OCI-LY7 (cell line): Measurements from ENCODE around the gene TCERG1L. TPM values are rescaled to one million over a fixed set of nuclear protein-coding genes. Genes with fewer than 3 reads are reported as not detected.

ENCODE experiments used
- BruUV-seq: library from RNA; stranded (reverse); fragments of 400-500 nt; replicated peaks from 2 replicates; lab custom pipeline; 2021; lab: Mats Ljungman, UMichigan
- CTCF ChIA-PET: fragments of 300-600 bp; sonication (Branson Sonifier 250); formaldehyde crosslinking; loops from one replicate; lab custom pipeline; 2022; ENCODE audit warnings: antibody characterized with exemption; ENCODE audit not compliant: unreplicated experiment; lab: Charles Lee
- POLR2A ChIA-PET: fragments of 300-600 bp; sonication (Branson Sonifier 250); formaldehyde crosslinking; loops from one replicate; lab custom pipeline; 2022; ENCODE audit warnings: antibody characterized with exemption; lab: Charles Lee
- DNase-seq: peaks from one replicate; pipeline ENCODE4 v3.0.0-alpha.2; 2015; ENCODE audit warnings: low spot score
- H2AFZ ChIP-seq: fragments of 200-600 bp; sonication (generic), shearing (Covaris generic); 2 replicates; pipeline ENCODE4 v1.6.1; 2014; ENCODE audit warnings: mild to moderate bottlenecking, antibody characterized with exemption, low read length, moderate library complexity
- H3K27ac ChIP-seq: fragments of 200-600 bp; sonication (generic); 2 replicates; pipeline ENCODE4 v1.5.1; 2014; ENCODE audit warnings: mixed run types, low read depth, mild to moderate bottlenecking, moderate library complexity, low read length, inconsistent platforms; ENCODE audit not compliant: poor library complexity, severe bottlenecking
- H3K36me3 ChIP-seq: fragments of 200-600 bp; sonication (generic); 2 replicates; pipeline ENCODE4 v1.6.1; 2014; ENCODE audit warnings: mild to moderate bottlenecking, antibody characterized with exemption, low read length, moderate library complexity, mixed read lengths; ENCODE audit not compliant: insufficient read depth
- H3K4me1 ChIP-seq: fragments of 200-600 bp; sonication (generic); 2 replicates; pipeline ENCODE4 v1.5.1; 2014; ENCODE audit warnings: mild to moderate bottlenecking, low read length; ENCODE audit not compliant: insufficient read depth, poor library complexity, severe bottlenecking
- H3K4me2 ChIP-seq: fragments of 200-600 bp; sonication (generic); 2 replicates; pipeline ENCODE4 v1.6.1; 2014; ENCODE audit warnings: mild to moderate bottlenecking, low read length
- H3K4me3 ChIP-seq: fragments of 200-600 bp; sonication (generic); 2 replicates; pipeline ENCODE4 v1.5.1; 2014; ENCODE audit warnings: mild to moderate bottlenecking, low read depth, low read length; ENCODE audit not compliant: poor library complexity, severe bottlenecking
- H3K79me2 ChIP-seq: fragments of 200-600 bp; sonication (generic); 2 replicates; pipeline ENCODE4 v1.6.1; 2016; ENCODE audit warnings: low read depth, mild to moderate bottlenecking, low read length, moderate library complexity, mixed read lengths; ENCODE audit not compliant: insufficient read depth
- H3K9me2 ChIP-seq: fragments of 200-600 bp; sonication (generic); 2 replicates; pipeline ENCODE4 v1.6.1; 2016; ENCODE audit warnings: mild to moderate bottlenecking, low read length, mixed read lengths; ENCODE audit not compliant: insufficient read depth
- H3K9me3 ChIP-seq: fragments of 200-600 bp; sonication (generic); 2 replicates; pipeline ENCODE4 v1.6.1; 2014; ENCODE audit warnings: mild to moderate bottlenecking, mixed run types, low read length, mixed read lengths
- H4K20me1 ChIP-seq: fragments of 200-600 bp; sonication (generic); 2 replicates; pipeline ENCODE4 v1.6.1; 2014; ENCODE audit warnings: mild to moderate bottlenecking, antibody characterized with exemption, low read length, moderate library complexity, mixed read lengths; ENCODE audit not compliant: insufficient read depth
- CTCF ChIP-seq: fragments of 200-600 bp; sonication (generic); conservative IDR thresholded peaks from 2 replicates; pipeline ENCODE4 v1.5.1; 2014; ENCODE audit warnings: mild to moderate bottlenecking, antibody characterized with exemption, low read length, moderate library complexity, mixed read lengths
- EZH2phosphoT487 ChIP-seq: fragments of 200-600 bp; sonication (generic); IDR thresholded peaks from 2 replicates; pipeline ENCODE4 v1.6.1; 2018; ENCODE audit warnings: low read depth, borderline replicate concordance, mild to moderate bottlenecking, mixed run types, antibody characterized with exemption, low read length, moderate library complexity, mixed read lengths
- intact Hi-C: fragments of 100-400 bp; cut with micrococcal nuclease; formaldehyde crosslinking; loops from one replicate; pipeline ENCODE4 v1.10.0; 2022; ENCODE audit not compliant: unreplicated experiment
- total RNA-seq, 2 experiments: library from RNA; depleted of rRNA in 1 of 2; stranded (reverse); fragments of >200 nt in 1 of 2; shearing (Covaris generic) in 1 of 2; gene quantifications; 2 replicates each; pipeline ENCODE4 v1.2.3, GENCODE V29; 2014 to 2022

TCERG1L gene
- total RNA-seq, 2 experiments from 2014 or later: not detected

GRCh38 chr10:131254859-131255252 is 56.7 kb downstream of the TCERG1L start:
- Histone ChIP-seq H3K9me2 (no peaks in the 10 kb centered on the region), H3K36me3 (no peaks in the 10 kb centered on the region), H3K79me2 (no peaks in the 10 kb centered on the region), H3K27ac (no peak overlapping the region), H3K4me3 (no peak overlapping the region), H4K20me1 (no peaks in the 10 kb centered on the region), H3K9me3 (no peaks in the 10 kb centered on the region), H2AFZ (no peak overlapping the region), H3K4me2 (no peak overlapping the region), H3K4me1 (no peaks in the 10 kb centered on the region)
- POLR2A ChIA-PET: no interaction called here
- DNase-seq: no peak
- BruUV-seq: no TSS peak
- CTCF ChIA-PET: no interaction called here
- intact Hi-C loops: no loop called here
- TF ChIP-seq EZH2phosphoT487: no peak
- TF ChIP-seq CTCF: no peak

DNA sequence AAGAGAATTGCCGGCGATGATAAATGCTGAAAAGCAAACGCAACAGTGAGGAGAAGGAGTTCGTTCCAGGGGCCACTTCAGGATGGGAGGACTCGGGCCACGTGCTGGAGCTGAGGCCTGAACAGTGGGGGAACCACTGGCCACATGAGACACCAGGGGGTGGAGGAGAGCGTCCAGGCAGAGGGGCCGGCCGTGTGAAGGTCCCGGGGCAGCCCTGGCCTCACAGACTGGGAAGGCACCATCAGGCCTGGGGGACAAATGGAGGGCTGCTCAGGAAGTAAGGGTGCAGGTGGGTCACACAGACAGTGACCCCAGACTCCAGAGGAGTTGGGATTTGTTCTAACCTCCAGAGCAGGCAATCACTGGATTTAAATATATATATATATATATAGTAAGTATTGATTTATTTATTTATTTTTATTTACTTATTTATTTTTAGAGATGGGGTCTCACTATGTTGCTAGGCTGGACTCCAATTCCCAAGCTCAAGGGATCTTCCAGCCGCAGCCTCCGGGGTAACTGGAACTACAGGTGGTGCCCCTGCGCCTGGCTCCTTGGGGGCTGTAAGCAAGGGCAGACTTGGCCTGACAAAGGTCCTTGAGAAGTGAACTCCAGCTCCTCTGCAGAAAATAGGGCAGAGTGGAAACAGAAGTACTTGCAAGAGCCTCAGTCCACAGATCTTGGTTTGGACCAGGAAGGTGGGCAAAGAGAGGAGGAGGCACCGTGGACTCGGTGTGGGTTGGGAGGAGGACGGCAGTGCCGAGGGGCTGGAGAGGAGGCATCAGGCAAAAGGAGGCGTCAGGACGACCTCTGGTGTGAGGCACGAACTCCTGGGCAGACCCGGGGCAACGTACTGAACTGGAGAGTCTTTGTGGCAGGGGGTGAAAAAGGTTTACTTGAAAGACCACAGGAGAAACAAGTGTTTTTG is 57.3 kb downstream of the TCERG1L start:
- no TSS peak for BruUV-seq
- no peaks in the 10 kb centered on the region for H3K4me1 ChIP-seq
- no peaks in the 10 kb centered on the region for H4K20me1 ChIP-seq
- no peaks in the 10 kb centered on the region for H3K36me3 ChIP-seq
- DNase-seq: no peak
- no peaks in the 10 kb centered on the region for H3K9me2 ChIP-seq
- H3K27ac ChIP-seq: no peak overlapping the region
- no peak overlapping the region for H2AFZ ChIP-seq
- TF ChIP-seq EZH2phosphoT487: no peak
- TF ChIP-seq CTCF: no peak
- ChIA-PET CTCF (no interaction called here), POLR2A (no interaction called here)
- intact Hi-C loops: no loop called here
- no peak overlapping the region for H3K4me3 ChIP-seq
- no peaks in the 10 kb centered on the region for H3K9me3 ChIP-seq
- no peak overlapping the region for H3K4me2 ChIP-seq
- H3K79me2 ChIP-seq: no peaks in the 10 kb centered on the region

- ChIA-PET POLR2A (no interaction called here), CTCF (no interaction called here)
- no peak for TF ChIP-seq EZH2phosphoT487
- Histone ChIP-seq H3K9me2 (no peaks in the 10 kb centered on the region), H3K4me3 (no peak overlapping the region), H3K27ac (no peak overlapping the region), H3K4me2 (no peak overlapping the region), H3K9me3 (no peaks in the 10 kb centered on the region), H3K36me3 (no peaks in the 10 kb centered on the region), H4K20me1 (no peaks in the 10 kb centered on the region), H3K79me2 (no peaks in the 10 kb centered on the region), H3K4me1 (no peaks in the 10 kb centered on the region), H2AFZ (no peak overlapping the region)
- DNase-seq: no peak
- intact Hi-C loops: no loop called here
- no TSS peak for BruUV-seq
Observed at GRCh38 chr10:131252567-131253276, 58.8 kb downstream of the TCERG1L start.
